Epithelial cell of umbilical artery (primary cell): ENCODE measurements around the gene MYMK. TPM values are rescaled to one million over a fixed set of nuclear protein-coding genes. Genes with fewer than 3 reads are reported as not detected.

ENCODE experiments used
- total RNA-seq: library from RNA; depleted of rRNA; stranded (reverse); fragments of >200 nt; gene quantifications from 2 replicates; pipeline ENCODE4 v1.2.3, GENCODE V29; 2014

Gene MYMK
- total RNA-seq: not detected in 2 replicates

GRCh38 chr9:133524679-133525228 lies at the start of gene MYMK:
MYMK (minus strand) TSS chr9:133524959; CDS start chr9:133524844, 115 bp downstream.

GRCh38 chr9:133534346-133535291 lies 9.9 kb upstream of the MYMK start, which contains the start of gene ADAMTSL2:
ADAMTSL2 (plus strand) TSS chr9:133534704; CDS start chr9:133536713, 2,009 bp downstream.

GRCh38 chr9:133478851-133479711 lies 45.7 kb downstream of the MYMK start, which contains the start of gene SLC2A6:
SLC2A6 (minus strand) TSS chr9:133479099; CDS start chr9:133479059, 40 bp downstream.

Other genes starting within 250 kb of the MYMK start
- not detected in 2 replicates for gene ABO, start 249.8 kb downstream of the MYMK start, total RNA-seq
- gene SURF6, start 188.8 kb downstream of the MYMK start, total RNA-seq: 13.0 and 17.6 TPM in 2 replicates
- gene MED22, start 176.8 kb downstream of the MYMK start, total RNA-seq: 11.6 and 14.3 TPM in 2 replicates
- gene RPL7A, start 176.7 kb downstream of the MYMK start, total RNA-seq: 2,199 and 3,178 TPM in 2 replicates
- 31.9 and 43.9 TPM in 2 replicates for gene SURF1, start 168.5 kb downstream of the MYMK start, total RNA-seq
- 13.1 and 16.9 TPM in 2 replicates for gene SURF2, start 168.4 kb downstream of the MYMK start, total RNA-seq
- 440 and 443 TPM in 2 replicates for gene SURF4, start 148.9 kb downstream of the MYMK start, total RNA-seq
- 0.32 and 0.61 TPM in 2 replicates for gene STKLD1, start 148.6 kb downstream of the MYMK start, total RNA-seq
- gene REXO4, start 106.9 kb downstream of the MYMK start, total RNA-seq: 16.2 and 20.4 TPM in 2 replicates
- 0.65 and 1.1 TPM in 2 replicates for gene ADAMTS13, start 102.6 kb downstream of the MYMK start, total RNA-seq
- gene CACFD1, start 65.0 kb downstream of the MYMK start, total RNA-seq: 5.3 and 5.5 TPM in 2 replicates
- 26.6 and 31.8 TPM in 2 replicates for gene SLC2A6, start 45.9 kb downstream of the MYMK start, total RNA-seq
- under 0.01 TPM in 1 of 2 replicates, not detected in the other for gene ADAMTSL2, start 9.7 kb upstream of the MYMK start, total RNA-seq
- gene FAM163B, start 84.4 kb upstream of the MYMK start, total RNA-seq: not detected in 2 replicates
- gene DBH, start 111.4 kb upstream of the MYMK start, total RNA-seq: not detected in 2 replicates
- gene SARDH, start 213.4 kb upstream of the MYMK start, total RNA-seq: 0.65 and 0.91 TPM in 2 replicates